ENCODE results near the gene SCMH1.

The SCMH1 gene

GRCh38 chr1:40998668-40999067 lies 243.4 kb downstream of the SCMH1 start:
- H3K4me3 ChIP-seq (ENCODE audit: low read length), result no peak overlapping the region
- TF ChIP-seq, protein P1, sequence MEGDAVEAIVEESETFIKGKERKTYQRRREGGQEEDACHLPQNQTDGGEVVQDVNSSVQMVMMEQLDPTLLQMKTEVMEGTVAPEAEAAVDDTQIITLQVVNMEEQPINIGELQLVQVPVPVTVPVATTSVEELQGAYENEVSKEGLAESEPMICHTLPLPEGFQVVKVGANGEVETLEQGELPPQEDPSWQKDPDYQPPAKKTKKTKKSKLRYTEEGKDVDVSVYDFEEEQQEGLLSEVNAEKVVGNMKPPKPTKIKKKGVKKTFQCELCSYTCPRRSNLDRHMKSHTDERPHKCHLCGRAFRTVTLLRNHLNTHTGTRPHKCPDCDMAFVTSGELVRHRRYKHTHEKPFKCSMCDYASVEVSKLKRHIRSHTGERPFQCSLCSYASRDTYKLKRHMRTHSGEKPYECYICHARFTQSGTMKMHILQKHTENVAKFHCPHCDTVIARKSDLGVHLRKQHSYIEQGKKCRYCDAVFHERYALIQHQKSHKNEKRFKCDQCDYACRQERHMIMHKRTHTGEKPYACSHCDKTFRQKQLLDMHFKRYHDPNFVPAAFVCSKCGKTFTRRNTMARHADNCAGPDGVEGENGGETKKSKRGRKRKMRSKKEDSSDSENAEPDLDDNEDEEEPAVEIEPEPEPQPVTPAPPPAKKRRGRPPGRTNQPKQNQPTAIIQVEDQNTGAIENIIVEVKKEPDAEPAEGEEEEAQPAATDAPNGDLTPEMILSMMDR (conservative IDR thresholded peaks at IDR 0.05; ENCODE audit: low read length), result no peak

DNA sequence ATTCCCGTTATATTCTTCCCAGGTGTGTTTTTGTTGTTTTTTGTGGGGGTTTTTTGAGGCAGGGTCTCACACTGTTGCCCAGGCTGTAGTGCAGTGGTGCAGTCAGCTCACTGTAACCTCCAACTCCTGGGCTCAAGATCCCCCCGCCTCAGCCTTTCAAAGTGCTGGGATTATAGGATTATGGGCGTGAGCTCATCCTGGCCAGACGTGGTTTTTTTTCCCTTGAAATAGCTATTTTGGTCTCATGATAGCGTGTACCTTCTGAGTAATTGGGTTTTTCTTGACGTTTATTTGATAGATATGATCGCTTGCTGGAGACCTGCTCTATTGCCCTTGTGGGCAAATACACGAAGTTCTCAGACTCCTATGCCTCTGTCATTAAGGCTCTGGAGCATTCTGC lies 245.0 kb downstream of the SCMH1 start:
- no peak for DNase-seq (ENCODE audit: low read depth)
- TF ChIP-seq, protein P1 (conservative IDR thresholded peaks at IDR 0.05; ENCODE audit: low read length), result no peak
- no peak overlapping the region for H3K4me3 ChIP-seq (ENCODE audit: low read length)

More at GRCh38 chr1:40998668-40999067, 243.4 kb downstream of the SCMH1 start:
- DNase-seq (ENCODE audit: low read depth), result no peak

- TF ChIP-seq, protein P1 (conservative IDR thresholded peaks at IDR 0.05; ENCODE audit: low read length), result no peak
- DNase-seq (ENCODE audit: low read depth), result no peak
- H3K4me3 ChIP-seq (ENCODE audit: low read length), result no peak overlapping the region
Observed at GRCh38 chr1:40989066-40989465, 253.0 kb downstream of the SCMH1 start.

GRCh38 chr1:40988280-40988679 lies 253.8 kb downstream of the SCMH1 start:
- H3K4me3 ChIP-seq (ENCODE audit: low read length), result no peak overlapping the region
- TF ChIP-seq, protein P1 (conservative IDR thresholded peaks at IDR 0.05; ENCODE audit: low read length), result no peak
- no peak for DNase-seq (ENCODE audit: low read depth)

- H3K4me3 ChIP-seq (ENCODE audit: low read length), result no peak overlapping the region
- DNase-seq (ENCODE audit: low read depth), result no peak
- TF ChIP-seq, protein P1 (conservative IDR thresholded peaks at IDR 0.05; ENCODE audit: low read length), result no peak
Observed at GRCh38 chr1:40987439-40988276, 254.4 kb downstream of the SCMH1 start.

DNA sequence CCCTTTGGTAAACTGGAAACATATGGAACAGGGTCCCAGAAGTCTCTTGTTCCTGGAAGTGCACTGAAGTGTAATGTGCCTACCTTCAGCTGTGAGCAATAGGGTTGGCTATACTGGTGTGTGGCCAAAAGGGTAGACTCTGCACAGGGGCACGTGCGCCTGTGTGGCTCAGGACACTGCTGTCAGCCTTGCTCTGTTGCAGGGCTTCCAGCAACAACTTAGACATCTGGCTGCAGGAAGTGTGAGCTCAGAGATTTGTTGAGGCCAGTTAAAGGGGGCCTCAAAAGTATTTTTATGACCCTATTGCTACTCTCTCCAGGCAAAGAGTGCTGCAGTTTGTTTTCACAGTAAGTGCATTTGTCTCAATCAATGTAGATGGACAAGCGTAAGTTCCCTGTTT lies 255.2 kb downstream of the SCMH1 start:
- DNase-seq (ENCODE audit: low read depth), result peak; percentile 46
- TF ChIP-seq, protein P1 (conservative IDR thresholded peaks at IDR 0.05; ENCODE audit: low read length), result no peak
- no peak overlapping the region for H3K4me3 ChIP-seq (ENCODE audit: low read length)

- H3K4me3 ChIP-seq (ENCODE audit: low read length), result no peak overlapping the region
- TF ChIP-seq, protein P1 (conservative IDR thresholded peaks at IDR 0.05; ENCODE audit: low read length), result no peak
- no peak for DNase-seq (ENCODE audit: low read depth)
Observed at GRCh38 chr1:40986328-40986783, 255.8 kb downstream of the SCMH1 start.

Measured in AG10803 (cell line).